K562 (cell line): ENCODE data around the gene SYNM. TPM values are rescaled to one million over a fixed set of nuclear protein-coding genes. Genes with fewer than 3 reads are reported as not detected.

Source experiments
- ATAC-seq: fragments of 200-7000 bp; cut with Tn5 transposase; 3 replicates; pipeline ENCODE4 v1.9.1; 2020; ENCODE audit warnings: moderate library complexity
- BruUV-seq: library from RNA; stranded (reverse); fragments of 400-500 nt; replicated peaks from 2 replicates; lab custom pipeline; 2021; lab: Mats Ljungman, UMichigan
- CTCF ChIA-PET: fragments of 300-600 bp; formaldehyde crosslinking; extraction: SDS; loops from one replicate; lab custom pipeline; 2021; ENCODE audit warnings: low intra/inter-chr PET ratio; lab: Yijun Ruan, JAX
- POLR2A ChIA-PET: fragments of 300-600, 350-650 bp; sonication (Branson Sonifier 250); formaldehyde crosslinking; extraction: SDS; loops from one replicate; lab custom pipeline; 2021; ENCODE audit warnings: antibody characterized with exemption, inconsistent platforms; lab: Yijun Ruan, JAX
- DNase-seq, 4 experiments: peaks; one replicate each; pipeline versions ENCODE4 v3.0.0 to v3.0.0-alpha.2; 2011 to 2018; ENCODE audit warnings: low spot score in 3 of 4, mixed read lengths in 3 of 4; ENCODE audit errors: extremely low read depth in 1 of 4
- FAIRE-seq: peaks from 2 replicates; lab custom pipeline; 2011; peaks lifted over from hg19 to GRCh38; lab: Jason Lieb, UNC
- H2AFZ ChIP-seq: 2 replicates; pipeline ENCODE4 v1.6.0; 2011; ENCODE audit warnings: low read depth, low read length, control low read depth, inconsistent platforms
- H3K27ac ChIP-seq: fragments of 200-600 bp; 3 replicates; pipeline ENCODE4 v1.8.0; 2011; ENCODE audit warnings: low read depth, mild to moderate bottlenecking, control low read depth, inconsistent platforms, low read length, moderate library complexity, mixed read lengths; ENCODE audit errors: extremely low read depth
- H3K27me3 ChIP-seq, 2 experiments: fragments of 300-600 bp in 1 of 2; 2 replicates in 1 of 2; 3 replicates in 1 of 2; pipeline versions ENCODE4 v1.6.0 to v1.8.0; 2011; ENCODE audit warnings: inconsistent platforms in 2 of 2, low read length in 2 of 2, mild to moderate bottlenecking in 1 of 2, mixed read lengths in 1 of 2, moderate library complexity in 1 of 2; ENCODE audit not compliant: control insufficient read depth in 2 of 2, insufficient read depth in 2 of 2
- H3K36me3 ChIP-seq: fragments of 300-600 bp; 3 replicates; pipeline ENCODE4 v1.8.0; 2011; ENCODE audit warnings: mild to moderate bottlenecking, low read length, inconsistent platforms; ENCODE audit not compliant: control insufficient read depth, insufficient read depth
- H3K4me1 ChIP-seq, 2 experiments: fragments of 200-600 bp in 1 of 2; replicated peaks in 1 of 2; 2 replicates in 1 of 2; 3 replicates in 1 of 2; pipeline versions ENCODE4 v1.5.1 to v1.8.0; 2011; ENCODE audit warnings: inconsistent platforms in 2 of 2, low read length in 2 of 2, mild to moderate bottlenecking in 1 of 2, mixed read lengths in 1 of 2, moderate library complexity in 1 of 2; ENCODE audit not compliant: control insufficient read depth in 2 of 2, insufficient read depth in 2 of 2
- H3K4me2 ChIP-seq: 2 replicates; pipeline ENCODE4 v1.6.1; 2011; ENCODE audit warnings: low read length, control low read depth, inconsistent platforms, mixed read lengths; ENCODE audit not compliant: insufficient read depth
- H3K4me3 ChIP-seq: fragments of 200-600 bp; sonication (generic), shearing (Covaris generic); 2 replicates; pipeline ENCODE4 v1.5.1; 2016; ENCODE audit warnings: control low read depth, inconsistent platforms
- H3K79me2 ChIP-seq: fragments of 200-600 bp; 3 replicates; pipeline ENCODE4 v1.8.0; 2011; ENCODE audit warnings: low read length, inconsistent platforms; ENCODE audit not compliant: control insufficient read depth, insufficient read depth
- H3K9ac ChIP-seq, 2 experiments: 2 replicates each; pipeline versions ENCODE4 v1.6.0 to v1.6.1; 2011; ENCODE audit warnings: low read depth in 2 of 2, low read length in 2 of 2, control low read depth in 1 of 2, inconsistent platforms in 1 of 2, mild to moderate bottlenecking in 1 of 2, mixed read lengths in 1 of 2; ENCODE audit not compliant: insufficient read depth in 1 of 2
- H3K9me1 ChIP-seq: one replicate; pipeline ENCODE4 v1.6.0; 2011; ENCODE audit warnings: inconsistent platforms, mild to moderate bottlenecking, low read length, moderate library complexity; ENCODE audit not compliant: control insufficient read depth, insufficient read depth
- H3K9me3 ChIP-seq: replicated peaks from 2 replicates; pipeline ENCODE4 v1.5.1; 2011; ENCODE audit warnings: low read depth, low read length, inconsistent platforms; ENCODE audit not compliant: control insufficient read depth, insufficient read depth
- H4K20me1 ChIP-seq: replicated peaks from 2 replicates; pipeline ENCODE4 v1.6.1; 2011; ENCODE audit warnings: low read length, inconsistent platforms, mixed read lengths; ENCODE audit not compliant: control insufficient read depth, insufficient read depth
- ARHGAP35 ChIP-seq: fragments of 450-650 bp; IDR thresholded peaks from 2 replicates; pipeline ENCODE4 v1.6.1; 2018; ENCODE audit not compliant: partially characterized antibody
- MLLT1 ChIP-seq, 2 experiments: fragments of 450-650 bp; IDR thresholded peaks; 2 replicates each; pipeline ENCODE4 v1.6.1; 2016
- WGBS: fragments of 100-300 bp; shearing (Covaris generic); methylation state at CpG from one replicate; pipeline ENCODE4 v1.1.6; 2016; ENCODE audit warnings: low coverage, mixed read lengths; ENCODE audit not compliant: insufficient coverage; ENCODE audit errors: missing lambda C conversion rate; 5-methylcytosine and 5-hydroxymethylcytosine counted together
- in situ Hi-C: fragments of 300-500 bp; cut with MboI; formaldehyde crosslinking; loops from 4 replicates; pipeline ENCODE4 v1.15.0; 2018; ENCODE audit warnings: inconsistent platforms, mixed read lengths
- intact Hi-C: fragments of 100-400 bp; cut with micrococcal nuclease; formaldehyde crosslinking; loops from 2 replicates; pipeline ENCODE4 v1.14.2; 2022
- polyA plus RNA-seq, 8 experiments: library from polyadenylated mRNA; depleted of rRNA in 4 of 8; stranded (reverse) in 5 of 8; unstranded in 3 of 8; fragments of >200 nt; fragmentation: Nextera tagmentation in 2 of 8; fragmentation: Illumina TruSeq in 1 of 8; extraction: Ambion mirVana in 2 of 8; extraction: Trizol in 1 of 8; gene quantifications; 2 replicates each; pipeline versions ENCODE4 v1.2.1 to v1.2.3, GENCODE V29; 2011 to 2014; ENCODE audit warnings: inconsistent platforms in 1 of 8, missing spikeins in 1 of 8
- total RNA-seq, 7 experiments: library from RNA; depleted of rRNA in 6 of 7; stranded (reverse); fragments of >200 nt in 6 of 7; fragmentation: Illumina TruSeq in 2 of 7; extraction: Trizol in 2 of 7; gene quantifications; 2 replicates each; pipeline versions ENCODE4 v1.2.1 to v1.2.3, GENCODE V29; 2011 to 2021; ENCODE audit warnings: low replicate concordance in 1 of 7

The SYNM gene
- total and polyA plus RNA-seq, 9 of the 15 experiments (the other 6 are each of a cell fraction or from before 2014, with no cell fraction given), result 0.01 to 0.42 (median 0.13) TPM

DNA sequence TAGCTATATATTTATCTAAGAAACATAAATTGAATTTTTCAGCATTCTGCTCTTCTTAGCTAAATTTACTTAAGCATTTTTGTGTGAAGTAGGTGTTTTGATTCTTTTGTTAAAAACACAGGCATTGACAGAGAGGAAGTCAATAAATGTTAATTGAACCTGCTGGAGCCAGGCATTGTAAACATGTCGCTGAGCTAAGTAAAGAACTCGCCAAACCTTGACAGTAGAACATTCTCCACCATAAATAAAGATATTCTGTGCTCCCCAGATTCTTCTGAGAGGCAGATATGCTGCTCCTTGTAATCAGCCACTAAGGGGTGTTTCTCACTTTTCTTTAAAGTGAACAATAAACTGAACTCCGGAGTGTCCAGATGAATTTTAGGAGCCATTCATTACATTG is 38.4 kb downstream of the SYNM start:
- 6% methylated on average over 3 of the region's 3 CpGs for WGBS
- Histone ChIP-seq H3K9ac (no peak overlapping the region), H4K20me1 (no peaks in the 10 kb centered on the region), H3K9me3 (no peaks in the 10 kb centered on the region), H3K4me1 (no peaks in the 10 kb centered on the region), H3K27ac (no peak overlapping the region), H3K4me3 (no peak overlapping the region), H2AFZ (no peak overlapping the region), H3K27me3 (peaks cover 0 to 11% of the 10 kb centered on the region in 2 experiments; a peak in 2 of 5 replicates), H3K9me1 (no peaks in the 10 kb centered on the region), H3K79me2 (no peaks in the 10 kb centered on the region), H3K36me3 (no peaks in the 10 kb centered on the region), H3K4me2 (no peak overlapping the region)
- FAIRE-seq (no peak), DNase-seq (no peak), ATAC-seq (no peak)
- no TSS peak for BruUV-seq
- in situ Hi-C loops, result no loop called here
- TF ChIP-seq ARHGAP35, result no peak
- no peak for TF ChIP-seq MLLT1 (IDR thresholded peaks at IDR 0.05)
- intact Hi-C loops, result no loop called here
- ChIA-PET POLR2A (interaction anchor here (0.8 to 1.4 kb wide), 2 partner anchors 8 to 26 kb away, joined by 3 read pairs; no protein-coding TSS in a partner anchor), CTCF (no interaction called here)
